Fibroblast of lung (primary cell): ENCODE data around the gene PDGFB.

Source experiments
- EZH2 ChIP-seq: IDR thresholded peaks from 2 replicates; pipeline ENCODE4 v1.5.1; 2012; ENCODE audit warnings: low read length, control low read depth, mild to moderate bottlenecking; ENCODE audit errors: missing control alignments
- TF ChIP-seq, protein P1 (sequence below), 2 donors: IDR thresholded peaks in 1 of 2; conservative IDR thresholded peaks in 1 of 2; 1 replicate in 1 of 2; 2 replicates in 1 of 2; pipeline ENCODE4 v1.5.1; 2011 to 2012; ENCODE audit warnings: low read length in 2 of 2, control low read depth in 1 of 2, inconsistent platforms in 1 of 2, low read depth in 1 of 2, mild to moderate bottlenecking in 1 of 2

DNA sequence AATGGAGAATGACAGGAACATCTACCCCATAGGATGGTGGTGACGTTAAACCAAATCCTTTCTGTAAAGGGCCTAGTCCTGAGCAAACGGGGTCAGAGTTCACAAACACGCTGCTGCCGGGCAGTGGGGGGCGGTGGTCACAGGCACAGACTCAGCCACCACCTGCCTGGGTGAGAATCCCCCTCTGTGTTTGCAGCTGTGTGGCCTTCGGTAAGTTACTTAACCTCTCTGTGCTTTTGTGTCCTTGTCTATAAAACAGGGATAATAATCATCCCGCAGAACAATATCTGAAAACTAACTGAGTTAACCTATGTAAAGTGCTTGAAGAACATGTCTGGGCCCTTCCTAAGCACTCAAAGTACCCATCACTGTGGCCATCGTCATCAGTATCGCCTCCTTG, 26.0 kb upstream of the PDGFB start:
- no peak for TF ChIP-seq EZH2
- TF ChIP-seq, protein P1, sequence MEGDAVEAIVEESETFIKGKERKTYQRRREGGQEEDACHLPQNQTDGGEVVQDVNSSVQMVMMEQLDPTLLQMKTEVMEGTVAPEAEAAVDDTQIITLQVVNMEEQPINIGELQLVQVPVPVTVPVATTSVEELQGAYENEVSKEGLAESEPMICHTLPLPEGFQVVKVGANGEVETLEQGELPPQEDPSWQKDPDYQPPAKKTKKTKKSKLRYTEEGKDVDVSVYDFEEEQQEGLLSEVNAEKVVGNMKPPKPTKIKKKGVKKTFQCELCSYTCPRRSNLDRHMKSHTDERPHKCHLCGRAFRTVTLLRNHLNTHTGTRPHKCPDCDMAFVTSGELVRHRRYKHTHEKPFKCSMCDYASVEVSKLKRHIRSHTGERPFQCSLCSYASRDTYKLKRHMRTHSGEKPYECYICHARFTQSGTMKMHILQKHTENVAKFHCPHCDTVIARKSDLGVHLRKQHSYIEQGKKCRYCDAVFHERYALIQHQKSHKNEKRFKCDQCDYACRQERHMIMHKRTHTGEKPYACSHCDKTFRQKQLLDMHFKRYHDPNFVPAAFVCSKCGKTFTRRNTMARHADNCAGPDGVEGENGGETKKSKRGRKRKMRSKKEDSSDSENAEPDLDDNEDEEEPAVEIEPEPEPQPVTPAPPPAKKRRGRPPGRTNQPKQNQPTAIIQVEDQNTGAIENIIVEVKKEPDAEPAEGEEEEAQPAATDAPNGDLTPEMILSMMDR (conservative IDR thresholded peaks at IDR 0.05 in 1 of 2, IDR thresholded peaks at IDR 0.05 in 1 of 2; ENCODE audit: low read depth in 1 of 2, low read length in 2 of 2): no peak
